H1 (cell line): ENCODE data around the gene CASTOR1. TPM values are rescaled to one million over a fixed set of nuclear protein-coding genes. Genes with fewer than 3 reads are reported as not detected.

Experiments used
- CEBPB ChIP-seq: IDR thresholded peaks from 2 replicates; pipeline ENCODE4 v1.6.1; 2012; ENCODE audit warnings: low read depth, low read length
- YY1 ChIP-seq: IDR thresholded peaks from 2 replicates; pipeline ENCODE4 v1.6.1; 2011; ENCODE audit warnings: low read depth, mild to moderate bottlenecking, low read length
- polyA plus RNA-seq, 7 experiments: library from polyadenylated mRNA; depleted of rRNA in 3 of 7; stranded (reverse) in 5 of 7; unstranded in 2 of 7; fragments of >200 nt in 5 of 7; fragments of 200-250 nt in 2 of 7; gene quantifications; 1 replicate in 5 of 7; 2 replicates in 1 of 7; 4 replicates in 1 of 7; pipeline versions ENCODE4 v1.2.1 to v1.2.3, GENCODE V29; 2011 to 2013; ENCODE audit warnings: missing spikeins in 2 of 7, mixed read lengths in 2 of 7
- total RNA-seq: library from RNA; stranded (reverse); fragmentation: NEBNext Ultra II Directional; extraction: Animal tissue kit (Norgen Biotek cat#: 25700); gene quantifications from 2 replicates; pipeline ENCODE4 v1.2.1, GENCODE V29; 2021

CASTOR1 gene
- total and polyA plus RNA-seq, 2 of the 8 experiments (the other 6 are each of a cell fraction or from before 2014, with no cell fraction given) = 10.3 to 36.0 TPM

GRCh38 chr22:30294066-30294465 is 4.8 kb upstream of the CASTOR1 start (continued):
- TF ChIP-seq CEBPB (no peak), YY1 (no peak)
